ENCODE measurements around the gene ATXN7L1. TPM values are rescaled to one million over a fixed set of nuclear protein-coding genes. Genes with fewer than 3 reads are reported as not detected.
"Not testable (repeated sequence)": the region's sequence is repeated elsewhere in the genome, so short reads cannot be mapped to it uniquely, and the experiment has no call there.

The ATXN7L1 gene
- polyA plus RNA-seq, 4 donors, result 9.4 to 12.6 (median 10.8) TPM

GRCh38 chr7:105600720-105601550, 275.5 kb downstream of the ATXN7L1 start:
- DNase-seq (ENCODE audit: low read depth in 4 of 4, low spot score in 3 of 4), result no peak

DNA sequence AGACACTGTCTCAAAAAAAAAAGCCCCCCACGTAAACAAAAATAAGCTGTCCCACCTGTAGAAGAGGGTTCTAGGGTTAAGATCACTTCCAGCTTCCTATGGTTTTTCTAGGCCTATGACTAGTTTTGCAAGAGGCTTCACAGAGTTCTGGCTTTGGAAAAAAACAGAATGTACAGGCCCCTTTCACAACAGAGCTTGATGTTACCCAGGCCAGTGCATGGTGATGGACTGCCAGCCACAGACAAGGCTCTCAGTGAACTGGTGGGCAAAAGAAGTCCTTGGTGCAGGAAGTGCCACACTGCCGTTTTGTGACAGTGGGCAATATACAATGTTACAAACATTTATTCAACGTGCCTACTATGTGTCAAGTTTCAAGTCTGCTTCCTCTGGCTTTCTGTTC, 276.8 kb downstream of the ATXN7L1 start:
- DNase-seq (ENCODE audit: low read depth in 4 of 4, low spot score in 3 of 4), result no peak

GRCh38 chr7:105599080-105599479, 277.3 kb downstream of the ATXN7L1 start:
- DNase-seq (ENCODE audit: low read depth in 4 of 4, low spot score in 3 of 4), result not testable (repeated sequence)

- no peak for DNase-seq (ENCODE audit: low read depth in 4 of 4, low spot score in 3 of 4)
These were observed 279.5 kb downstream of the ATXN7L1 start for GRCh38 chr7:105596866-105597265.

GRCh38 chr7:105594034-105594433, 282.4 kb downstream of the ATXN7L1 start:
- DNase-seq (ENCODE audit: low read depth in 4 of 4, low spot score in 3 of 4), result no peak

GRCh38 chr7:105591522-105591921, 284.9 kb downstream of the ATXN7L1 start:
- no peak for DNase-seq (ENCODE audit: low read depth in 4 of 4, low spot score in 3 of 4)

GRCh38 chr7:105590793-105591192, 285.6 kb downstream of the ATXN7L1 start:
- DNase-seq (ENCODE audit: low read depth in 4 of 4, low spot score in 3 of 4), result no peak

DNA sequence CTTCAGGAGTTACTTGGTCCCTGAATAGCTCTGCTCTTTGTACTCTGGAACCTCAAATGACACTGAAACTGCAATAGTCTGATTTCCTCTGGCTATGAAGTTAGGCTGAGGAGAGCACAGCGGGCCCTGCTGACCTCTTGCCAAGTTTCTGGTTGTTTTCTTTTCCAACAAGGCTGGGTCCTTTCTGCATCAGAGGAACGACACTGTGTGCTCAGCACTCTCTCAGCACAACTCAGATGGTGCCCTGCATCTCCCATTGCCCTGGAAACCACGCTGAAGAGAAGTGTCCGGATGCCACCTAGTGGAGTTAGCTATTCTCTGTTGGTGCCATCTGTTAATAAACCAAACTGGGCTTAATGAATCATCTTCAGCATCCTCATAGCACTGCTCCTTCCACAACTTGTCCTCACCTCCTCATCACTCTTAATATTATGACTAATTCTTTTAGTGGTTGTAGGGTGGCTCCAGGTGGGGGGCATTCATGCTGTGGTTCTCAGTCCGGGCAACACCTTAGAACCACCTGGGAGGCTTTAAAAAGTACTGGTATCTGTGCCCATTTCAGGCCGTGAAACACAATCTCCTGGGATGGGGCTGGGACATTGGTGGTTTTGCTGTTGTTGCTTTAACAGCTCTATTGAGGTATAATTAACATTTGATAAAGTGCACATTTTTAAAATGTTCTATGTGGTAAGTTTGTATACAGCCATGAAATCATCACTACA, 286.9 kb downstream of the ATXN7L1 start:
- peak in 3 of 4 donors; percentile 23 to 42 (median 33) for DNase-seq (ENCODE audit: low read depth in 4 of 4, low spot score in 3 of 4)

DNA sequence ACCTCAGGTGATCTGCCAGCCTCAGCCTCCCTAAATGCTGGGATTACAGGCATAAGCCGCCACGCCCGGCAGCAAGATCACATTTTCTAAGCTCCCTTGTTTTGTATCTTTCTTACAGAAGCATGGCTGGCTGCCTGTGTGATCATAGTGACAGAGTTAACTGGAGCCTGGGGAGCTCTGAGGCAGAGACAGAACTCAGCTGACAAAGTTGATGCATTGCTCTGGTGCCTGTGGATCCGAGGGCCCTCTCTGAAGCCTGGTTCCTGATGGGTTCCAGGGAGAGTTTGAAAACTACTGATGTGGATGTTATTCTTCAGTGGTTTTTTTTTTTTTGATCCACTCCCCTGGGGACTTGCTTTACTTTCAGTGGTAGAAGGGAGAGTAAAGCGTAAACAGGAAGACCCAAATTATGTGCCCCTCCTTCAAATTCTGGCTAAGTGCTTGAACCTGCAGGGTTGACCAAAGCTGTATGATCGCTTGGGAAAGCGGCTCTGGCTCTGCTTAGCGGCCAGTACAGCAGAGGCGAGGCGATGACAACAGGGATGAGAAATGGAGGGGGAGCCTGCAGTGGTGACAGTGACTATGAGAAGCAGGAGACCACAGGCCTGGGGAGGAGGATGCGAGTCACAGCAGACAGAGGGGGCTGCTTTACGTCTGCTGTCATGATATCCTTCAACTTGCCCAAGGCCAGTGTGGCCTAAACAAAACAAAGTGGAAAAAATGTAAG, 288.3 kb downstream of the ATXN7L1 start:
- no peak for DNase-seq (ENCODE audit: low read depth in 4 of 4, low spot score in 3 of 4)

DNA sequence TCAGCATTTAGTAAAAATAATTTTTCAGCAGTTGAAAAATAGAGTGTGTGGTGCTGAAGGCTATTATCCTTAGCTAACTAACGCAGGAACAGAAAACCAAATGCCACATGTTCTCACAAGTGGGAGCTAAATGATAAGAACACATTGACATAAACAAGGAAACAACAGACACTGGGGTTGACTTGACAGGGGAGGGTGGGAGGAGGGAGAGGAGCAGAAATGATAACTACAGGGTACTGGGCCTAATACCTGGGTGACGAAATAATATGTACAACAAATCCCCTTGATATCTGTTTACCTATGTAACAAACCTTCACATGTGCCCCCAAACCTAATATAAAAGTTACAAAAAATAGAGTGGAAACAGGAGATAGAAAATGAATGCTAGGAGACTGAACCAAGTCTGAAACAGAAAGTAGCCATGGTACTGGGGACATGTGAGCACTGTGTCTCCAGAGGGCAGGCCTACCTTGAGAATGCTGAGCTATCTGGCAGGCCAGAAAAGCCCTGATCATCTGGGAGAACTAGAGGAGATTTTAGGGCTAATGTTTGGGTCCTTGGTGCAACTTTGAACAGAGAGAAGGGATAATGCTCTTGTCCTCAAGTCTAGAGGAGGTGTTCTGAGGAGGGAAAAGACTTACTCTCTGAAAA, 290.4 kb downstream of the ATXN7L1 start:
- DNase-seq (ENCODE audit: low read depth in 4 of 4, low spot score in 3 of 4), result no peak

- no peak for DNase-seq (ENCODE audit: low read depth in 4 of 4, low spot score in 3 of 4)
These were observed 292.2 kb downstream of the ATXN7L1 start for GRCh38 chr7:105584165-105584564.

DNA sequence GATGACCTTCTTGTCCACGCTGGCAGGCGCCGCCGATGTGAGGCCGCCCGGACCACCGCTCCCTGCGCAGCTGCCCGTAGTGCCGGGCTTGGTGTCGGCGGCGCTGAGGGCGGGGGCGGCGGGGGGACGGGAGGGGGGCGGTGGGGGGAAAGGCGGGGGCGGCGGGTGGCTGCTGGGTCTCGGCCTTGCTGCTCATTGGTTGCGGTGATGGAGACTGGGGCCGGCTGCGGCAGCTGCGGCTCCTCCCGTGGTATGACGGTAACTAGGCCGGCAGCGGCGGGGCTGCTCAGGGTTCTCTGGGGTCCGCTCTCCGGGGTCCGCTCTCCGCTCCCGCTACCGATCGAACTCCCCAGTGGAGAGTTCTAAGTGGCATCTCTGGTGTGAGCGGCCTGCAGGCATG, 293.3 kb downstream of the ATXN7L1 start:
- DNase-seq (ENCODE audit: low read depth in 4 of 4, low spot score in 3 of 4), result no peak

DNA sequence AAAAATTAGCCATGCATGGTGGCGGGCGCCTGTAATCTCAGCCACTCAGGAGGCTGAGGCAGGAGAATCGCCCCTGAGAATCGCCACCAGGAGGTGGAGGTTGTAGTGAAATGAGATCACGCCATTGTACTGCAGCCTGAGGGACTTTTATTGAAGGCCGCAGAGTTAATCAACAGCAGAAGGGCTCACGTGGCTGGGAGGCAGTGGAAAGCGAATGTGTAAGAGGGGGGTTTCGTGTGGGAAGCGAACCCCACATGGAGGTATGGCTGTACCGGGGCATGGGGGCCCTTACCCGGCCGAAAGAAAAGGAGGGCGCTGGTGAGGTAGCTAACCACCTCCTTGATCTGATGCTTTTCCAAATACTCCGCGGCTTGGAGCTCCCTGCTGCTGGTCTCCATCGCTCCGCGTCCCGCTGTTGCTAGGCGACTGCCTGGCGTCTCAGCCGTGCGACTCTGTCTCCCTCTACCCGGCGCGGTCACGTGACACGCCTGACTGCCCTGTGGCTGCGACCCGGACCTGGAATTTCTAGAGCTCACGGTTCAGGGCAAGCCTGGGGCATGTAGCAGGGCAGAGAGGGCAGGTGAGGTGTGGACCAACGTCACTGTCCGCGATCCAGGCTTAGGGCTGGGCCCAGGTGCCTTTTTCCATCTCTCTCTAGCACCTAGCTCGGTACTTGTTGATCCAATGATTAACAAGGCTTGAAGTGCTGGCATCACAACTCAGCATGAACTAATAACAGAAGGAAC, 295.2 kb downstream of the ATXN7L1 start, which contains the start of gene EFCAB10:
EFCAB10 (minus strand) TSS at position 428 of the 746 bp plus-strand sequence; CDS start at position 398, 30 bp downstream.
- peak; percentile 49 to 69 (median 56) for DNase-seq (ENCODE audit: low read depth in 4 of 4, low spot score in 3 of 4)

- DNase-seq (ENCODE audit: low read depth in 4 of 4, low spot score in 3 of 4), result no peak
These were observed 296.2 kb downstream of the ATXN7L1 start for GRCh38 chr7:105580022-105580740.

- DNase-seq (ENCODE audit: low read depth in 4 of 4, low spot score in 3 of 4), result no peak
These were observed 297.9 kb downstream of the ATXN7L1 start for GRCh38 chr7:105578496-105578895.

GRCh38 chr7:105577251-105577650, 299.1 kb downstream of the ATXN7L1 start:
- no peak for DNase-seq (ENCODE audit: low read depth in 4 of 4, low spot score in 3 of 4)

DNA sequence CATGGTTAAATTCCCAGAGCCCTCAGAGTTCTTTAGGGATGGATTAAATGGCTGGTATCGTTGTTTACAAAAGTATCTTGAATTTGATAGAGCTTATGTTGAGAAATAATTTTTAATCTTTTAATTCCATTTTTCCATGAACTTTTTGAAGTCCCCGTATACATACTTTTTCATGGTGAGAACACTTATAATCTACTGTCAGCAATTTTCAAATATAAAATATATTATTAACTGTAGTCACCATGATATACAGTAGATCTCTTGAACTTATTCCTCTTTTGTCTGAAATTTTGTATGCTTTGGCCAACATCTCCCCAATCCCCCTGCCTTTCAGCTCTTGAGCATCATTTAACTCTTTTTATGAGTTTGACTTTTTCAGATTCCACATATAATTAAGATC, 304.5 kb downstream of the ATXN7L1 start:
- no peak for DNase-seq (ENCODE audit: low read depth in 4 of 4, low spot score in 3 of 4)

DNA sequence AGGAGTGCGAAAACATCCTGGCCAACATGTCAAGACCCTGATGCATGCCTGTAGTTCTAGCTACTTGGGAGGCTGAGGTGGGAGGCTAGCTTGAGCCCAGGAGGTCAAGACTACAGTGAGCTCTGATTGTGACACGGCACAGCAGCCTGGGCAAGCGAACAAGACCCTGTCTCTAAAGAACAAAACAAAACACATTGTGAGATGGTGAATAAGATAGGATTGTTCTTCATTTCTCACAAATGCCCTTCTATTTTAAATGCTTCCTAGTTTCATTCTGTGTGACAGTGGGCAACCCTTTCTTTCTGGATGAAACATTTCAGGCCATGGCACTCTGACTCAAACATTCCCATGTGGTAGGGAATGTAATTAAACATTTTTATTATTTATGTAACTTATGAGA, 308.6 kb downstream of the ATXN7L1 start:
- DNase-seq (ENCODE audit: low read depth in 4 of 4, low spot score in 3 of 4), result no peak

- no peak for DNase-seq (ENCODE audit: low read depth in 4 of 4, low spot score in 3 of 4)
These were observed 309.4 kb downstream of the ATXN7L1 start for GRCh38 chr7:105567024-105567423.
